Lower leg skin (tissue), 4 donors: ENCODE data around the gene SEZ6. TPM values are rescaled to one million over a fixed set of nuclear protein-coding genes. Genes with fewer than 3 reads are reported as not detected.

Experiments
- DNase-seq, 2 donors: peaks; one replicate each; pipeline ENCODE4 v3.0.0-alpha.2; 2019; ENCODE audit warnings: low spot score in 2 of 2
- H3K4me3 ChIP-seq: fragments of 200-600 bp; sonication (generic); 2 replicates; pipeline ENCODE4 v1.5.1; 2017; ENCODE audit warnings: mild to moderate bottlenecking, low read depth; ENCODE audit not compliant: poor library complexity, severe bottlenecking
- CTCF ChIP-seq, 3 donors: fragments of 450-650 bp; IDR thresholded peaks; one replicate each; pipeline ENCODE4 v1.5.1; 2016; ENCODE audit warnings: antibody characterized with exemption in 3 of 3, mild to moderate bottlenecking in 3 of 3, moderate library complexity in 2 of 3
- POLR2A ChIP-seq, 2 donors: fragments of 450-650 bp; IDR thresholded peaks; one replicate each; pipeline ENCODE4 v1.6.1; 2016 to 2017; ENCODE audit warnings: antibody characterized with exemption in 2 of 2, mild to moderate bottlenecking in 1 of 2, moderate library complexity in 1 of 2
- WGBS, 2 donors: methylation state at CpG; one replicate each; pipeline ENCODE4 v1.1.5; 2018; 5-methylcytosine and 5-hydroxymethylcytosine counted together
- intact Hi-C: fragments of 100-400 bp; cut with DNase I; formaldehyde crosslinking; loops from one replicate; pipeline ENCODE4 v1.15.0; 2023; ENCODE audit warnings: low total_unique reads
- total RNA-seq, 4 donors: library from RNA; depleted of rRNA; stranded (reverse); fragments of >200 nt; gene quantifications; one replicate each; pipeline ENCODE4 v1.1.0, GENCODE V29; 2016

Gene SEZ6
- total RNA-seq, 4 donors from 2014 or later: not detected

GRCh38 chr17:28944343-28944742, 61.5 kb downstream of the SEZ6 start:
- no peak overlapping the region for H3K4me3 ChIP-seq
- WGBS, 2 donors: 87 to 90% methylated on average over 4 of the region's 4 CpGs
- no peak for TF ChIP-seq CTCF (IDR thresholded peaks at IDR 0.05)
- no peak for TF ChIP-seq POLR2A (IDR thresholded peaks at IDR 0.05)
- intact Hi-C loops: no loop called here
- DNase-seq: no peak

DNA sequence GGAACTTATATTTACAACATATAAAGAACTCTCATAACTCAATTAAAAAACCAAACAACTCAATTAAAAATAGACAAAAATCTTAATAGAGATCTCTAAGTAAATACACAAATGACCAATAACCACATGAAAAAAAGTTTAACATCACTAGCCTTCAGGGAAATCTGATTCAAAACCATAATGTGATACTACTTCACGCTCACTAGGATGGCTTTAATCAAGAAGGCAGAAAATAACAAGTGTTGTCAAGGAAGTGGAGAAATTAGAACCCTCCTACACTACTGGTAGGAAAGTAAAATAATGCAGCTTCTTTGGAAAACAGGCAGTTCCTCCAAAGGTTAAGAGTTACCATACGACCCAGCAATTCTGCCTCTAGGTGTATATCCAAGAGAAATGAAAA, 62.9 kb downstream of the SEZ6 start:
- no peak for DNase-seq
- TF ChIP-seq CTCF (IDR thresholded peaks at IDR 0.05) (no peak), POLR2A (IDR thresholded peaks at IDR 0.05) (no peak)
- WGBS, 2 donors: 87 to 91% methylated on average over 2 of the region's 2 CpGs
- intact Hi-C loops: no loop called here
- no peak overlapping the region for H3K4me3 ChIP-seq

- intact Hi-C loops: no loop called here
- 88 to 93% methylated on average over 1 of the region's 1 CpG for WGBS, 2 donors
Observed at GRCh38 chr17:28941251-28941650, 64.6 kb downstream of the SEZ6 start.

GRCh38 chr17:28940675-28941074, 65.2 kb downstream of the SEZ6 start:
- no peak overlapping the region for H3K4me3 ChIP-seq
- DNase-seq: no peak
- WGBS, 2 donors: 61 to 80% methylated on average over 3 of the region's 3 CpGs
- TF ChIP-seq CTCF (IDR thresholded peaks at IDR 0.05) (no peak), POLR2A (IDR thresholded peaks at IDR 0.05) (no peak)
- intact Hi-C loops: no loop called here

More at GRCh38 chr17:28941251-28941650, 64.6 kb downstream of the SEZ6 start:
- DNase-seq: no peak
- TF ChIP-seq POLR2A (IDR thresholded peaks at IDR 0.05) (no peak), CTCF (IDR thresholded peaks at IDR 0.05) (no peak)
- no peak overlapping the region for H3K4me3 ChIP-seq

DNA sequence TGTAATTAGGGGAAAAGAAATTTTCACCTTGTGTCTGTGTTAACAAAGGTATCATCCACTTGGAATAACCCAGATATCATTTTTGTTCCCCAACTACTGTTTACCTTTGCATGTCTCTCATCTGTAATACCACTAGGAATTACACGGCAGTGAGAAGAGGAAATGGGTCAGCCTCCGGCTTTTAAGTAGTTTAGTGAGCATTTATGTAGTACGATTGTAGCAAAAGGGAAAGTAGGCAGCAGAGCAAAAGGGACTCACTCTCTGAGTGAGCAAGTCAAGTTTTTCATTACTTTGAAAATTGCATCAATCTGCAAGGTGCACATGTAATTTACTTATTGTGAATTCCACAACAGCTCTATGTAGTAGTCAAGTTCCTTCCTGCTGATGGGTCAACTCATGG, 65.7 kb downstream of the SEZ6 start:
- 54 to 71% methylated on average over 3 of the region's 3 CpGs for WGBS, 2 donors
- H3K4me3 ChIP-seq: no peak overlapping the region
- no peak for TF ChIP-seq CTCF (IDR thresholded peaks at IDR 0.05)
- no peak for TF ChIP-seq POLR2A (IDR thresholded peaks at IDR 0.05)
- intact Hi-C loops: no loop called here
- DNase-seq: no peak

DNA sequence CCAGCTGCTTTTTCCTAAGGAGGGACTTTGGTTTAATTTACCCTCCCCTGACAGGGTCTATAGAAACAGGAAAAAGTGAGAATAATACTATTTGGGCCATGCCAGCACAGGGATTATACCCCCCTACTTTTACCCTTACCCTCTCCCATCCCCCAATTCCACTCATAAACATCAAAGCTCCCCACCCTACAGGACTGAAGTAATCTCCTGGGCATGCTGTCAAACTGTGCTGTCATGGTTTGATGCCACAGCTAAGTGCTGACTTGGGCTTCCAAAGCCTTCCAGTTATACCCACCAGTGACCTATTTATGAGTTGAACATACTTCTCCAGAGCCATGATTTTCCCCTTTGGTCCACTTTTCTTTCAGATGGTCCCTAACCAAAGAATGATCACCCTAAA, 67.3 kb downstream of the SEZ6 start:
- no peak overlapping the region for H3K4me3 ChIP-seq
- no peak for DNase-seq
- intact Hi-C loops: no loop called here
- TF ChIP-seq CTCF (IDR thresholded peaks at IDR 0.05) (no peak), POLR2A (IDR thresholded peaks at IDR 0.05) (no peak)
